Fibroblast of the aortic adventitia (primary cell): ENCODE measurements around the gene SECISBP2L. TPM values are rescaled to one million over a fixed set of nuclear protein-coding genes. Genes with fewer than 3 reads are reported as not detected.
"Not testable (repeated sequence)": the region's sequence is repeated elsewhere in the genome, so short reads cannot be mapped to it uniquely, and the experiment has no call there.

ENCODE experiments used
- DNase-seq: peaks from one replicate; pipeline ENCODE4 v3.0.0-alpha.2; 2010; ENCODE audit warnings: low read depth
- H3K4me3 ChIP-seq: 2 replicates; pipeline ENCODE4 v1.5.1; 2011; ENCODE audit warnings: low read depth, mild to moderate bottlenecking, control low read depth, low read length, moderate library complexity
- total RNA-seq: library from RNA; depleted of rRNA; stranded (reverse); fragments of >200 nt; gene quantifications from 2 replicates; pipeline ENCODE4 v1.2.3, GENCODE V29; 2012; ENCODE audit warnings: low replicate concordance
- TF ChIP-seq, protein P1 (sequence below): IDR thresholded peaks from 2 replicates; pipeline ENCODE4 v1.5.1; 2011; ENCODE audit warnings: mild to moderate bottlenecking, low read length, control low read depth, inconsistent platforms; ENCODE audit not compliant: insufficient read depth

SECISBP2L gene
- total RNA-seq, 1 donor = 45.7 TPM

- H3K4me3 ChIP-seq = no peak overlapping the region
- TF ChIP-seq, protein P1, sequence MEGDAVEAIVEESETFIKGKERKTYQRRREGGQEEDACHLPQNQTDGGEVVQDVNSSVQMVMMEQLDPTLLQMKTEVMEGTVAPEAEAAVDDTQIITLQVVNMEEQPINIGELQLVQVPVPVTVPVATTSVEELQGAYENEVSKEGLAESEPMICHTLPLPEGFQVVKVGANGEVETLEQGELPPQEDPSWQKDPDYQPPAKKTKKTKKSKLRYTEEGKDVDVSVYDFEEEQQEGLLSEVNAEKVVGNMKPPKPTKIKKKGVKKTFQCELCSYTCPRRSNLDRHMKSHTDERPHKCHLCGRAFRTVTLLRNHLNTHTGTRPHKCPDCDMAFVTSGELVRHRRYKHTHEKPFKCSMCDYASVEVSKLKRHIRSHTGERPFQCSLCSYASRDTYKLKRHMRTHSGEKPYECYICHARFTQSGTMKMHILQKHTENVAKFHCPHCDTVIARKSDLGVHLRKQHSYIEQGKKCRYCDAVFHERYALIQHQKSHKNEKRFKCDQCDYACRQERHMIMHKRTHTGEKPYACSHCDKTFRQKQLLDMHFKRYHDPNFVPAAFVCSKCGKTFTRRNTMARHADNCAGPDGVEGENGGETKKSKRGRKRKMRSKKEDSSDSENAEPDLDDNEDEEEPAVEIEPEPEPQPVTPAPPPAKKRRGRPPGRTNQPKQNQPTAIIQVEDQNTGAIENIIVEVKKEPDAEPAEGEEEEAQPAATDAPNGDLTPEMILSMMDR = no peak
- no peak for DNase-seq
Measured at GRCh38 chr15:48976444-48977088, 69.7 kb downstream of the SECISBP2L start.

- H3K4me3 ChIP-seq = peak overlapping the region; percentile 59
- peak; percentile 76 for DNase-seq
- TF ChIP-seq, protein P1 = peak; percentile 65
Measured at GRCh38 chr15:48975472-48976419, 70.5 kb downstream of the SECISBP2L start.

GRCh38 chr15:48974882-48975281 lies 71.4 kb downstream of the SECISBP2L start:
- DNase-seq = no peak
- H3K4me3 ChIP-seq = no peak overlapping the region
- TF ChIP-seq, protein P1 = peak; percentile 20

DNA sequence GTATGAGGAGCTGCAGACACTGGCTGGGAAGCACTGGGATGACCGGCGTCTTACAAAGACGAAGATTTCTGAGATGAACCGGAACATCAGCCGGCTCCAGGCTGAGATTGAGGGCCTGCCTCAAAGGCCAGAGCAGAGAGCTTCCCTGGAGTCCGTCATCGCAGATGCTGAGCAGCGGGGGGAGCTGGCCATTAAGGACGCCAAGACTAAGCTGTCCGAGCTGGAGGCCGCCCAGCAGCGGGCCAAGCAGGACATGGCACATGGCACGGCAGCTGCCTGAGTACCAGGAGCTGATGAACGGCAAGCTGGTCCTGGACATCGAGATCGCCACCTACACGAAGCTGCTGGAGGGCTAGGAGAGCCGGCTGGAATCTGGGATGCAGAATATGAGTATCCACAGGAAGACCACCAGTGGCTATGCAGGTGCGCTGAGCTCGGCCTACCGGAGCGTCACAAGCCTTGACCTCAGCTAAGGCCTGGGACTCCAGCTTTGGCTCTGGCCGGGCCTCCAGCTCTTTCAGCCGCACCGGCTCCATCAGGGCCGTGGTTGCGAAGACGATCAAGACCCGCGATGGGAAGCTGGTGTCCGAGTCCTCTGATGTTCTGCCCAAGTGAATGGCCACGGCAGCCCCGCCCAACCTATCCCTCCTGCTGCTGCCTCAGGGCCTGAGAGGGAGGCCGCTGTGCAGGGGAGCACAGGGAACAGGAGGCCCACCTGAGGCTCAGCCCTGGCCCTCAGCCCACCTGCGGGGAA lies 73.3 kb downstream of the SECISBP2L start:
- no peak for DNase-seq
- H3K4me3 ChIP-seq = no peak overlapping the region
- TF ChIP-seq, protein P1 = no peak

GRCh38 chr15:48970926-48971325 lies 75.3 kb downstream of the SECISBP2L start:
- DNase-seq = peak; percentile 15
- H3K4me3 ChIP-seq = not testable (repeated sequence)

- H3K4me3 ChIP-seq = no peak overlapping the region
- DNase-seq = no peak
- TF ChIP-seq, protein P1 = no peak
Measured at GRCh38 chr15:48968066-48968465, 78.2 kb downstream of the SECISBP2L start.
